ENCODE results near the gene INMT. TPM values are rescaled to one million over a fixed set of nuclear protein-coding genes. Genes with fewer than 3 reads are reported as not detected.

The INMT gene
- total and polyA plus RNA-seq, 2 donors from 2014 or later = 34.5 to 44.8 TPM

DNA sequence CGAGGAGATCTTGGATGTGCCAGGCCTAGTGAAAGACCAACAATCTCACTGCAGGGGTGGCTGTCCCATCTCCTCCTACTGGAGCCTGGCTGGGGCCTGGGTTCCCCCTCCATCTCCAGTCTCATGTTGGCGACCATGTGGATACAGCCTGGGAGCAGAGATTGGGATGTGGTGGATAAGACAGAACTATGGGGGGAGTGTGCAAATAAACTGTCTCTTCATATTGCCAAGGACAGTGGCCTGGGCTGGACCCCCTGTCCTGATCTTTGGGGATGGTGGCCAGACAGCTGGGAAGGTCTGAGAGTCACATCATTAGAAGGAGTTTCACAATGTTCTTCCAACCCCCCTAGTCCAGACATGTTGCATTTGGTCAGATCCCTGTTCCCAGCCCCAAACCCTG, 13.5 kb downstream of the INMT start:
- Histone ChIP-seq H3K9ac (ENCODE audit: low read length in 3 of 3) (no peak overlapping the region), H3K36me3 (ENCODE audit: control insufficient read depth in 2 of 3, insufficient read depth in 3 of 3, low read length in 3 of 3) (no peaks in the 10 kb centered on the region), H3K4me3 (ENCODE audit: low read length in 3 of 3) (no peak overlapping the region), H3K4me1 (ENCODE audit: control insufficient read depth in 2 of 3, insufficient read depth in 2 of 3, low read depth in 1 of 3, low read length in 3 of 3) (peaks cover 2 to 33% (median 28%) of the 10 kb centered on the region in 3 donors), H3K9me3 (ENCODE audit: control insufficient read depth in 2 of 3, insufficient read depth in 1 of 3, low read length in 3 of 3) (no peaks in the 10 kb centered on the region), H3K27ac (ENCODE audit: low read depth in 2 of 2, low read length in 2 of 2) (peak overlapping the region in 1 of 2 donors; percentile 62), H3K27me3 (ENCODE audit: control insufficient read depth, insufficient read depth, low read length) (no peaks in the 10 kb centered on the region)
- DNase-seq (no peak), FAIRE-seq (no peak)
- intact Hi-C loops (cut with DNase I) = no loop called here
- TF ChIP-seq, protein P1, sequence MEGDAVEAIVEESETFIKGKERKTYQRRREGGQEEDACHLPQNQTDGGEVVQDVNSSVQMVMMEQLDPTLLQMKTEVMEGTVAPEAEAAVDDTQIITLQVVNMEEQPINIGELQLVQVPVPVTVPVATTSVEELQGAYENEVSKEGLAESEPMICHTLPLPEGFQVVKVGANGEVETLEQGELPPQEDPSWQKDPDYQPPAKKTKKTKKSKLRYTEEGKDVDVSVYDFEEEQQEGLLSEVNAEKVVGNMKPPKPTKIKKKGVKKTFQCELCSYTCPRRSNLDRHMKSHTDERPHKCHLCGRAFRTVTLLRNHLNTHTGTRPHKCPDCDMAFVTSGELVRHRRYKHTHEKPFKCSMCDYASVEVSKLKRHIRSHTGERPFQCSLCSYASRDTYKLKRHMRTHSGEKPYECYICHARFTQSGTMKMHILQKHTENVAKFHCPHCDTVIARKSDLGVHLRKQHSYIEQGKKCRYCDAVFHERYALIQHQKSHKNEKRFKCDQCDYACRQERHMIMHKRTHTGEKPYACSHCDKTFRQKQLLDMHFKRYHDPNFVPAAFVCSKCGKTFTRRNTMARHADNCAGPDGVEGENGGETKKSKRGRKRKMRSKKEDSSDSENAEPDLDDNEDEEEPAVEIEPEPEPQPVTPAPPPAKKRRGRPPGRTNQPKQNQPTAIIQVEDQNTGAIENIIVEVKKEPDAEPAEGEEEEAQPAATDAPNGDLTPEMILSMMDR (IDR thresholded peaks at IDR 0.05; ENCODE audit: borderline replicate concordance, extremely low read depth, insufficient read depth) = no peak

DNA sequence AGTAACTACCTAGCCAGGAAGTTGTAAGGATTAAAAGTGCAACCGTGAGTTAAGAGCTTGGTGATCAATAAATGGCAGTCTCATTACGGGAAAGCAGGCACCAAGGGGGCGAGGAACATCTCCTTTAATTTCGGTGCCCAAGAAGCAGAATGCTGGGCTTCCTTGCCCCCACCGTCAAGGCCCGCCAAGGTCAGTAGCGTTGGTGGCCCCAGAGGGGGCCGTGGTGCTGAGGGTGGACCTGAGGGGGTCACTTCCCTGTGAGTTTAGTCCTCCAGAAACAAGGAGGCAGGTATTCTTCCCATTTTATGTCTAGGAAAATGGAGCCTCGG, 18.9 kb downstream of the INMT start:
- peaks cover 0 to 19% (median 18%) of the 10 kb centered on the region in 3 donors for H3K4me1 ChIP-seq (ENCODE audit: control insufficient read depth in 2 of 3, insufficient read depth in 2 of 3, low read depth in 1 of 3, low read length in 3 of 3)
- no peaks in the 10 kb centered on the region for H3K27me3 ChIP-seq (ENCODE audit: control insufficient read depth, insufficient read depth, low read length)
- H3K36me3 ChIP-seq (ENCODE audit: control insufficient read depth in 2 of 3, insufficient read depth in 3 of 3, low read length in 3 of 3) = no peaks in the 10 kb centered on the region
- no peaks in the 10 kb centered on the region for H3K9me3 ChIP-seq (ENCODE audit: control insufficient read depth in 2 of 3, insufficient read depth in 1 of 3, low read length in 3 of 3)
- TF ChIP-seq, protein P1 (IDR thresholded peaks at IDR 0.05; ENCODE audit: borderline replicate concordance, extremely low read depth, insufficient read depth) = no peak
- H3K27ac ChIP-seq (ENCODE audit: low read depth in 2 of 2, low read length in 2 of 2) = peak overlapping the region; percentile 81 to 87
- DNase-seq (no peak), FAIRE-seq (no peak)
- H3K9ac ChIP-seq (ENCODE audit: low read length in 3 of 3) = peak overlapping the region in 2 of 3 donors; percentile 15 to 72
- H3K4me3 ChIP-seq (ENCODE audit: low read length in 3 of 3) = peak overlapping the region; percentile 12 to 74 (median 18)
- intact Hi-C loops (cut with DNase I) = no loop called here

DNA sequence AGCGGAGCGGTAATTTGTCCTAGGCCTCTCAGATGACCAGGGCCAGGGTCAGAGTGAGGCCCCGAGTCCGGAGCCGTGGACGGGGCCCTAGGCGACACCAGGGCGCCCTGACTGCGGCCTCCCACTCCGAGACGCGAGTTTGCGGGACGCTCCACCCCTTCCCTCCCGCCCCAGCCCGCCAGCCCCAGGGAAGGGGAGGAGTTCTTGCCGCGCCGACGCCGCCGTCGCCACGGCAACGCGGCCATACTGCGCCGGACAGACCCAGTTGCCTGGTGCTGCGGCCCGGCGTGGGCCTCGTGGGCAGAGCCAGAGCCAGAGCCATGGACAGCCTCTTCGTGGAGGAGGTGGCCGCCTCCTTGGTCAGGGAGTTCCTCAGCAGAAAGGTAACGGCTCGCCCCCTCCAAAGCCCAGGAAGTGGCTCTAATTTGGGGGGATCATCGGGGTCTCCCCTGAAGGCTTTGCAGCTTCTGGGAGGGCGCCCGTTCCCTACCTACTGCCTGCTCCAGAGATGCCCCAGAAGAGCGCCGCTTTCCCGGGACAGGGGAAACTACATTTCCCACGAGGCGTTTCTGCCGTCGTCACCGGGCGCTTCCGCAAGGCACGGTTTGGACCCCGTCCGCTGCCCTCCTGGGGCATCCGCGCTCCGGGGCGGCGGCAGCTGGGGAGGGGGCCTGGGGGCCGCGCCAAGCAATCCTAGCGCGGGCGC, 19.4 kb downstream of the INMT start, which contains the start of gene MINDY4:
TSS of gene MINDY4 (plus strand) at position 244 of the 706 bp plus-strand sequence. CDS start at position 321, 77 bp downstream.
- intact Hi-C loops (cut with DNase I) = no loop called here
- no peak for FAIRE-seq
- H3K36me3 ChIP-seq (ENCODE audit: control insufficient read depth in 2 of 3, insufficient read depth in 3 of 3, low read length in 3 of 3) = no peaks in the 10 kb centered on the region

More for the DNA sequence above, 19.4 kb downstream of the INMT start, which contains the start of gene MINDY4:
- TF ChIP-seq, protein P1 (IDR thresholded peaks at IDR 0.05; ENCODE audit: borderline replicate concordance, extremely low read depth, insufficient read depth) = no peak
- peak; percentile 88 to 96 (median 92) for DNase-seq
- Histone ChIP-seq H3K27me3 (ENCODE audit: control insufficient read depth, insufficient read depth, low read length) (no peaks in the 10 kb centered on the region), H3K27ac (ENCODE audit: low read depth in 2 of 2, low read length in 2 of 2) (peak within 1 kb of the TSS; percentile 81 to 87), H3K9me3 (ENCODE audit: control insufficient read depth in 2 of 3, insufficient read depth in 1 of 3, low read length in 3 of 3) (no peaks in the 10 kb centered on the region), H3K9ac (ENCODE audit: low read length in 3 of 3) (peak within 1 kb of the TSS; percentile 43 to 75 (median 52)), H3K4me1 (ENCODE audit: control insufficient read depth in 2 of 3, insufficient read depth in 2 of 3, low read depth in 1 of 3, low read length in 3 of 3) (peaks cover 0 to 17% (median 16%) of the 10 kb centered on the region in 3 donors), H3K4me3 (ENCODE audit: low read length in 3 of 3) (peak within 1 kb of the TSS; percentile 71 to 79 (median 74))
